ENCODE data around the gene APOA1.

DNA sequence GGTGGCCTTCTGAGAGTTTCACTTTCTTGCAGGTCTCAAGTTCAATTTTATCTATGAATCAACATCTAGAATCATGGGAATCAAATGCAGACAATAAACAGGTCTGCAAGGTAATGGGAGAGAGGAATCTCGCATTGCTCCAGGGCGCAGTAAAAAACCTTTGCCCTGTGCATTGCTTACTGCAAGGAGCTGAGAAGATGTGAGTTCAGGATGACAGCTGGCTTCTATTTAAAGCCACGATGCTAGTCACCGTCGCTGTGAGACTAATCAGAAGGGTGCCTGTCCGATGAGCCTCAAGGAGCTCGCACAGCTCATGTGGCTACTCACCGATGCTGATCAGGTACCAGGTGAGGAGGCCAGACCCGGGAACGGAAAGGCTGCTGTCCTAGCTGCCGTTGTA, 30.2 kb upstream of the APOA1 start:
- TF ChIP-seq, protein P1, sequence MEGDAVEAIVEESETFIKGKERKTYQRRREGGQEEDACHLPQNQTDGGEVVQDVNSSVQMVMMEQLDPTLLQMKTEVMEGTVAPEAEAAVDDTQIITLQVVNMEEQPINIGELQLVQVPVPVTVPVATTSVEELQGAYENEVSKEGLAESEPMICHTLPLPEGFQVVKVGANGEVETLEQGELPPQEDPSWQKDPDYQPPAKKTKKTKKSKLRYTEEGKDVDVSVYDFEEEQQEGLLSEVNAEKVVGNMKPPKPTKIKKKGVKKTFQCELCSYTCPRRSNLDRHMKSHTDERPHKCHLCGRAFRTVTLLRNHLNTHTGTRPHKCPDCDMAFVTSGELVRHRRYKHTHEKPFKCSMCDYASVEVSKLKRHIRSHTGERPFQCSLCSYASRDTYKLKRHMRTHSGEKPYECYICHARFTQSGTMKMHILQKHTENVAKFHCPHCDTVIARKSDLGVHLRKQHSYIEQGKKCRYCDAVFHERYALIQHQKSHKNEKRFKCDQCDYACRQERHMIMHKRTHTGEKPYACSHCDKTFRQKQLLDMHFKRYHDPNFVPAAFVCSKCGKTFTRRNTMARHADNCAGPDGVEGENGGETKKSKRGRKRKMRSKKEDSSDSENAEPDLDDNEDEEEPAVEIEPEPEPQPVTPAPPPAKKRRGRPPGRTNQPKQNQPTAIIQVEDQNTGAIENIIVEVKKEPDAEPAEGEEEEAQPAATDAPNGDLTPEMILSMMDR (IDR thresholded peaks at IDR 0.05) = no peak
- TF ChIP-seq POLR2A (IDR thresholded peaks at IDR 0.05) = no peak
